ENCODE measurements around the gene CFAP46.

DNA sequence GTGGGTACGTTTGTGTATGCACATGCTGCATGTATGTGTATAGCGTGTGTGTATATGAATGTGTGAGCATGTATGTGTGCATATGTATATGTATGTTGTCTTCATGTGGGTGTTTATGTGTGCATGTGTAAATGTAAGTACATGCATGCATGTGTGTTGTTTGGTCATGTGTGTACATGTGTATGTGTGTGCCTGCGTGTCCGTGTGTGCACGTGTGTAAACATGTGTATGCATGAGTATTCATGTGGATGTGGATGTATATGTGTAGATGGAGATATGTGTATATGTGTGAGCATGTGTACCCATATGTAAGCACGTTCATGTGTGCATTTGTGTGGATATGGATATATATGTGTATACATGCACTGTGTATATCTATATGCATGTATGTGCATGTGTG, 5.5 kb upstream of the CFAP46 start:
- TF ChIP-seq CTCF (conservative IDR thresholded peaks at IDR 0.05; ENCODE audit: low read length) (no peak), EZH2phosphoT487 (IDR thresholded peaks at IDR 0.05; ENCODE audit: borderline replicate concordance) (no peak)
